CD8-positive, alpha-beta memory T cell (primary cell): ENCODE measurements around the gene PRDM16. TPM values are rescaled to one million over a fixed set of nuclear protein-coding genes. Genes with fewer than 3 reads are reported as not detected.
"Not testable (repeated sequence)": the region's sequence is repeated elsewhere in the genome, so short reads cannot be mapped to it uniquely, and the experiment has no call there.

Experiments used
- CTCF ChIA-PET: fragments of 350-600 bp; sonication (Branson Sonifier 250); formaldehyde crosslinking; loops from one replicate; lab custom pipeline; 2021; ENCODE audit warnings: antibody characterized with exemption; lab: Charles Lee
- POLR2A ChIA-PET: fragments of 350-600 bp; sonication (Branson Sonifier 250); formaldehyde crosslinking; loops from one replicate; lab custom pipeline; 2021; ENCODE audit warnings: antibody characterized with exemption; lab: Charles Lee
- DNase-seq, 5 donors: peaks; one replicate each; pipeline versions ENCODE4 v3.0.0 to v3.0.0-alpha.2; 2020 to 2022; ENCODE audit warnings: mixed read lengths in 1 of 5
- H3K27ac ChIP-seq: one replicate; pipeline ENCODE4 v1.7.0; 2013; ENCODE audit warnings: low read depth, mild to moderate bottlenecking, low read length, moderate library complexity
- H3K27me3 ChIP-seq: 2 replicates; pipeline ENCODE4 v1.7.0; 2013; ENCODE audit warnings: low read length, mild to moderate bottlenecking; ENCODE audit not compliant: insufficient read depth, poor library complexity, severe bottlenecking
- H3K36me3 ChIP-seq: 2 replicates; pipeline ENCODE4 v1.7.0; 2013; ENCODE audit warnings: mild to moderate bottlenecking, low read length, moderate library complexity; ENCODE audit not compliant: insufficient read depth
- H3K4me1 ChIP-seq: 2 replicates; pipeline ENCODE4 v1.7.0; 2013; ENCODE audit warnings: mild to moderate bottlenecking, low read length, moderate library complexity; ENCODE audit not compliant: insufficient read depth
- H3K4me3 ChIP-seq: 2 replicates; pipeline ENCODE4 v1.7.0; 2013; ENCODE audit warnings: mild to moderate bottlenecking, low read length
- H3K9me3 ChIP-seq: 2 replicates; pipeline ENCODE4 v1.7.0; 2013; ENCODE audit warnings: mild to moderate bottlenecking, low read length
- H3K27ac Mint-ChIP-seq, 8 donors: one replicate each; pipeline ENCODE4 v1.8.0; 2020 to 2021; ENCODE audit warnings: mixed read lengths in 8 of 8, mild to moderate bottlenecking in 6 of 8, inconsistent platforms in 3 of 8, moderate library complexity in 3 of 8
- H3K27me3 Mint-ChIP-seq, 2 donors: one replicate each; pipeline ENCODE4 v1.8.0; 2020 to 2021; ENCODE audit warnings: mixed read lengths in 2 of 2, mild to moderate bottlenecking in 1 of 2, moderate library complexity in 1 of 2
- H3K36me3 Mint-ChIP-seq, 3 donors: one replicate each; pipeline ENCODE4 v1.8.0; 2020 to 2021; ENCODE audit warnings: mixed read lengths in 3 of 3, inconsistent platforms in 1 of 3, mild to moderate bottlenecking in 1 of 3
- H3K4me1 Mint-ChIP-seq, 3 donors: one replicate each; pipeline ENCODE4 v1.8.0; 2020 to 2021; ENCODE audit warnings: mixed read lengths in 3 of 3, inconsistent platforms in 1 of 3, mild to moderate bottlenecking in 1 of 3
- H3K4me3 Mint-ChIP-seq, 7 donors: one replicate each; pipeline ENCODE4 v1.8.0; 2020 to 2021; ENCODE audit warnings: mixed read lengths in 7 of 7, mild to moderate bottlenecking in 6 of 7, moderate library complexity in 4 of 7, inconsistent platforms in 2 of 7
- H3K9me3 Mint-ChIP-seq, 5 donors: one replicate each; pipeline ENCODE4 v1.8.0; 2020 to 2022; ENCODE audit warnings: mixed read lengths in 5 of 5, mild to moderate bottlenecking in 3 of 5, moderate library complexity in 2 of 5, inconsistent platforms in 1 of 5
- polyA plus RNA-seq: library from polyadenylated mRNA; unstranded; fragments of 300-500 nt; fragmentation: Illumina TruSeq; gene quantifications from one replicate; pipeline ENCODE4 v1.2.3, GENCODE V29; 2021
- total RNA-seq, 2 experiments: library from RNA; stranded (reverse); gene quantifications; one replicate each; pipeline ENCODE4 v1.2.3, GENCODE V29; 2021

Gene PRDM16
- total and polyA plus RNA-seq, 3 experiments from 2014 or later: not detected

DNA sequence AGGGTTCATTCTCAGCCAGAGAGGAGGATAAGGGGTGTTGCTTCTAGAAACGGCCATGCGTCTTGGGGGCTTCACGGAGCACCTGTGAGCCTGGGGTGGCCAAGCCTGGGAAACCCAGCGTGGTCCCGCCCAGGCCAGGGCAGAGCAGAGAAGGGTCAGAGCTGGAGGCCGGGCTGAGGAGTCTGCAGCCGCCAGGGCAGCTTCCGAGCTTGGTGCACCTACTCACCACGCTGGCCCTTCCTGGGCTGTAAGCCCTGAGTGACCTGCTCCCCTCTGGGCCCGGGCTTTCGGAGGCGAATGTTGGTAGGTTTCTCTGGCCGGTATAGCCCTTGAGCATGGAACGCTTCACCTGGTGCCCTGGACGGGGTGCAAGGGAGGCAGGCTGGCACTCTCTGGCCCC, 215.7 kb downstream of the PRDM16 start:
- H3K36me3 ChIP-seq: no peaks in the 10 kb centered on the region
- H3K27ac Mint-ChIP-seq: no peak overlapping the region
- no peak for DNase-seq
- no peak overlapping the region for H3K4me3 Mint-ChIP-seq
- POLR2A ChIA-PET: no interaction called here
- peaks cover 0 to 3% of the 10 kb centered on the region in 2 donors for H3K27me3 Mint-ChIP-seq
- H3K36me3 Mint-ChIP-seq: no peaks in the 10 kb centered on the region
- H3K4me1 Mint-ChIP-seq: no peaks in the 10 kb centered on the region
- H3K9me3 Mint-ChIP-seq: no peaks in the 10 kb centered on the region
- H3K4me1 ChIP-seq: no peaks in the 10 kb centered on the region
- H3K9me3 ChIP-seq: no peaks in the 10 kb centered on the region
- CTCF ChIA-PET: no interaction called here
- H3K4me3 ChIP-seq: no peak overlapping the region
- H3K27ac ChIP-seq: no peak overlapping the region
- H3K27me3 ChIP-seq: no peaks in the 10 kb centered on the region

DNA sequence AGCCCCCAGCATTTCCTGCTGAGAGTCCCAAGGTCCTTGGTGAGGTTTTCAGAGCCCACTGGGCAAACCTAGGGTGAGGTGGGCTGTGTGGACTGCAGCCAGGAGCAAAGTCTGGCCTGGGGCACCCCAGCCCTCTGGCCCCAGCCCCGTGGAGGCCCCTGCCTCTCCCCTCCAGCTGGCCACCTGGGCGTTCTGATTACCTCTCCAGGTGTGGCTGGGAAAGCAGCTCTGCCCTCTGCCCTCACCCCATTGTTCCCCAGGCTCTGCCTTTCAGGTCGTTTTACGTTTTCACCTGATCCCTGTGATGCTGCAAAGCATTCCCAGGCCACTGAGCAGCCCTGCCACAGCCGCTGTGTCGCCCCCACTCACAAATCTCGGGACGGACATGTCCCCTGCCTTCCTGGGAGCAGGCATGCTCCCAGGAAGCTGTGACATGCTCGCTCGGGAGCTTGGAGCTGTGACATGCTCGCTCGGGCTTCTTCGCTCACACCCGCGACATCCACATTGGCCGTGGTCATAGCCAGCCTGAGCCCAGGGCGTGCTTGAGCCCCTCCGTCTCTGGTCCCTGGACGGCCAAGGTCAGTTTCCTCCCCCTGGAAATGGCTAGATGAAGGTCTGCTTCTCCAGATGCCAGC, 216.2 kb downstream of the PRDM16 start:
- H3K36me3 ChIP-seq: no peaks in the 10 kb centered on the region
- POLR2A ChIA-PET: no interaction called here
- DNase-seq: no peak
- Mint-ChIP-seq H3K4me3 (no peak overlapping the region), H3K9me3 (no peaks in the 10 kb centered on the region), H3K4me1 (no peaks in the 10 kb centered on the region), H3K27me3 (peaks cover 0 to 3% of the 10 kb centered on the region in 2 donors), H3K27ac (no peak overlapping the region), H3K36me3 (no peaks in the 10 kb centered on the region)
- H3K27me3 ChIP-seq: no peaks in the 10 kb centered on the region
- H3K27ac ChIP-seq: no peak overlapping the region
- H3K4me1 ChIP-seq: no peaks in the 10 kb centered on the region
- CTCF ChIA-PET: interaction anchor here (0.6 kb wide), 1 partner anchor 16 kb away, joined by 3 read pairs; no protein-coding TSS in a partner anchor
- H3K9me3 ChIP-seq: no peaks in the 10 kb centered on the region
- H3K4me3 ChIP-seq: no peak overlapping the region

DNA sequence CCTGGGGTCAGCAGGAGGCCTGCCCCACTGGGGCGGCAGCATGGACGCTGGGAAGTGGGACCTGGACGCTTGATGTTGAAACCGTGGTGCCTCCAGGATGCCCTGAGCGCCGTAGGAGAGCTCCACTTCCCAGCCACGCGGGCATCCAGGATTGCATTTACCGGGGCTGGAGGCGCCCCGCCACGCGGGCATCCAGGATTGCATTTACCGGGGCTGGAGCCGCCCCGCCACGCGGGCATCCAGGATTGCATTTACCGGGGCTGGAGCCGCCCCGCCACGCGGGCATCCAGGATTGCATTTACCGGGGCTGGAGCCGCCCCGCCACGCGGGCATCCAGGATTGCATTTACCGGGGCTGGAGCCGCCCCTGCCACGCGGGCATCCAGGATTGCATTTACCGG, 218.1 kb downstream of the PRDM16 start:
- POLR2A ChIA-PET, H3K27ac ChIP-seq, H3K9me3 ChIP-seq, DNase-seq, H3K4me1 Mint-ChIP-seq, H3K9me3 Mint-ChIP-seq, H3K27ac Mint-ChIP-seq, CTCF ChIA-PET, H3K27me3 ChIP-seq, H3K4me1 ChIP-seq, H3K4me3 Mint-ChIP-seq, H3K4me3 ChIP-seq, H3K36me3 ChIP-seq, H3K27me3 Mint-ChIP-seq, H3K36me3 Mint-ChIP-seq: not testable (repeated sequence)

DNA sequence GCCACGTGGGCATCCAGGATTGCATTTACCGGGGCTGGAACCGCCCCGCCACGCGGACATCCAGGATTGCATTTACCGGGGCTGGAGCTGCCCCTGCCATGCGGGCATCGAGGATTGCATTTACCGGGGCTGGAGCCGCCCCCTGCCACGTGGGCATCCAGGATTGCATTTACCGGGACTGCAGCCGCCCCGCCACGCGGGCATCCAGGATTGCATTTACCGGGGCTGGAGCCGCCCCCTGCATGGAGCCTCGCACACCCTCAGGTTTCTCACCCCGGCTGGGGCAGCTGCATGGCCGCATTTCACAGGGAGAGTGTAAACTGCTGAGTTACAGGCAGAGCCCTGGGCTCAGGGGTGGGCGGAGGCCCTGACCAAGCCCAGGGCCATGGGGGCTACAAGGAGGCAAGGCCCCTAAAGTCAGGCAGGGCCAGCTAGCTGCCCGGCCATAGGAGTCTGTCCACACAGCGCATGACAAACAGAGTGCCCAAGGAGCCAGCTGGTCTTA, 218.7 kb downstream of the PRDM16 start:
- Histone ChIP-seq H3K4me3 (no peak overlapping the region), H3K27ac (no peak overlapping the region), H3K36me3 (no peaks in the 10 kb centered on the region), H3K4me1 (no peaks in the 10 kb centered on the region), H3K9me3 (no peaks in the 10 kb centered on the region), H3K27me3 (no peaks in the 10 kb centered on the region)
- DNase-seq: no peak
- H3K4me1 Mint-ChIP-seq: no peaks in the 10 kb centered on the region
- ChIA-PET CTCF (no interaction called here), POLR2A (no interaction called here)
- no peaks in the 10 kb centered on the region for H3K9me3 Mint-ChIP-seq
- H3K36me3 Mint-ChIP-seq: no peaks in the 10 kb centered on the region
- H3K27ac Mint-ChIP-seq: no peak overlapping the region
- peaks cover 0 to 3% of the 10 kb centered on the region in 2 donors for H3K27me3 Mint-ChIP-seq
- H3K4me3 Mint-ChIP-seq: no peak overlapping the region

DNA sequence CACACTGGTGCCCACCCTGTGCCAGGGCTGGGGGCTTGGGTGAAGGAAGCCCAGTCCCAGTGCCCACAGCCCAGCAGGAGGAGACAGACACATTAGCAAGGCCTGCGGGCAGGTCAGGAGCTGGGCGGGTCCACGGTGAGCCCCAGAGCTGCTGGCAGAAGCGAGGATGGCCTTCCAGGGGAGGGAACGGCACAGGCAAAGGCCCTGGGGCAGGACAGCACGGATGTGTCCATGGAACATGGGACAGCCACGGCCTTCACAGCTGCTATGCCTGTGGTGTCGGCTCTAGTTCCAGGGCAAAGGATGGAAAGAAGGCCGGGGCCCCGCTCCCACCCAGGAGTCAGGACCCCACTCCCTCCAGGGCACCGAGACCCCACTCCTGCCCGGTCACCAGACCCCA, 220.5 kb downstream of the PRDM16 start:
- Mint-ChIP-seq H3K4me1 (no peaks in the 10 kb centered on the region), H3K4me3 (no peak overlapping the region), H3K27me3 (no peaks in the 10 kb centered on the region), H3K27ac (no peak overlapping the region), H3K36me3 (no peaks in the 10 kb centered on the region), H3K9me3 (no peaks in the 10 kb centered on the region)
- H3K4me1 ChIP-seq: no peaks in the 10 kb centered on the region
- CTCF ChIA-PET: no interaction called here
- no peaks in the 10 kb centered on the region for H3K36me3 ChIP-seq
- no peak for DNase-seq
- no peaks in the 10 kb centered on the region for H3K9me3 ChIP-seq
- POLR2A ChIA-PET: no interaction called here
- no peaks in the 10 kb centered on the region for H3K27me3 ChIP-seq
- no peak overlapping the region for H3K27ac ChIP-seq
- no peak overlapping the region for H3K4me3 ChIP-seq

DNA sequence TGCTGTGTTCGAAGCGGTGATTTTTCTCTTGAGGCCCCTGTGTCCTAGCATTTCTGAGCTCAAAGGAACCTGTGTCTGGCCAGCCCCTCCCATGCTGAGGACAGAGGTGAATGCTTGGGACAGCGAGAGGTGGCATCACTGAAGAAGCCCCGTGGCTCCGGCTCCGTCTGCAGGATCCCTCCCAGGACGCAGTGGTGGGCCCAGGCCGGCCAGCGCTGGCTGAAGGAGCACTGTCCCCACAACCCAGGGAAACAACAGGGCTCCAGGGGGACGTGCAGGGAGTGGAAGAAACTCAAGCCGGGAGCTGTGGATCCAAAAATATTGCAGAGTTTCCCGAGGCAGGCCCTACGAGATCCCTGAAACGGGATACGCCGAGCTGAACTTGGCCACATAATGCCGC, 221.4 kb downstream of the PRDM16 start:
- ChIA-PET POLR2A (no interaction called here), CTCF (no interaction called here)
- Mint-ChIP-seq H3K9me3 (no peaks in the 10 kb centered on the region), H3K36me3 (no peaks in the 10 kb centered on the region), H3K4me1 (no peaks in the 10 kb centered on the region), H3K27ac (no peak overlapping the region), H3K27me3 (no peaks in the 10 kb centered on the region), H3K4me3 (no peak overlapping the region)
- DNase-seq: no peak
- no peaks in the 10 kb centered on the region for H3K9me3 ChIP-seq
- no peak overlapping the region for H3K4me3 ChIP-seq
- H3K27ac ChIP-seq: no peak overlapping the region
- H3K4me1 ChIP-seq: no peaks in the 10 kb centered on the region
- no peaks in the 10 kb centered on the region for H3K27me3 ChIP-seq
- H3K36me3 ChIP-seq: no peaks in the 10 kb centered on the region

DNA sequence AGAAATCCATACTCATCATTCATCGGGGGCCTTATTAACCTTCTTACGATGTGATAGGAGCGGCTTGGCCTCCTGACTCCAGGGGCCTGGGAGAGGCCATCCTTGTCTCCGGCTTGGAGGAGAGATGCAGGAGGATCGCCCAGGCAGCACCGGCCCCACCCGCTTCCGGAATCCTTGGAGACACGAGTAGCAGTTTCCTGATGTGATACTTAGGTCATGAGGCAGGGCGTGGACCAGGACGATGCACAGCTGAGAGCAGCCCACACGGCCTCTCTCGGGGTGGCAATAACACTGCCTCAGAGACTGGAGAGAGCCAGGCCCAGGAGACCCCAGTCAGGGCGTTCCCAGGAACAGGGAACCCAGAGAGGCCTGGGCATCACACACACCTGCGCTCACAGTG, 221.9 kb downstream of the PRDM16 start:
- Histone ChIP-seq H3K4me1 (no peaks in the 10 kb centered on the region), H3K36me3 (no peaks in the 10 kb centered on the region), H3K9me3 (no peaks in the 10 kb centered on the region), H3K4me3 (no peak overlapping the region), H3K27ac (no peak overlapping the region), H3K27me3 (no peaks in the 10 kb centered on the region)
- Mint-ChIP-seq H3K9me3 (no peaks in the 10 kb centered on the region), H3K4me1 (no peaks in the 10 kb centered on the region), H3K4me3 (no peak overlapping the region), H3K27me3 (no peaks in the 10 kb centered on the region), H3K36me3 (no peaks in the 10 kb centered on the region), H3K27ac (no peak overlapping the region)
- ChIA-PET POLR2A (no interaction called here), CTCF (no interaction called here)
- DNase-seq: no peak

DNA sequence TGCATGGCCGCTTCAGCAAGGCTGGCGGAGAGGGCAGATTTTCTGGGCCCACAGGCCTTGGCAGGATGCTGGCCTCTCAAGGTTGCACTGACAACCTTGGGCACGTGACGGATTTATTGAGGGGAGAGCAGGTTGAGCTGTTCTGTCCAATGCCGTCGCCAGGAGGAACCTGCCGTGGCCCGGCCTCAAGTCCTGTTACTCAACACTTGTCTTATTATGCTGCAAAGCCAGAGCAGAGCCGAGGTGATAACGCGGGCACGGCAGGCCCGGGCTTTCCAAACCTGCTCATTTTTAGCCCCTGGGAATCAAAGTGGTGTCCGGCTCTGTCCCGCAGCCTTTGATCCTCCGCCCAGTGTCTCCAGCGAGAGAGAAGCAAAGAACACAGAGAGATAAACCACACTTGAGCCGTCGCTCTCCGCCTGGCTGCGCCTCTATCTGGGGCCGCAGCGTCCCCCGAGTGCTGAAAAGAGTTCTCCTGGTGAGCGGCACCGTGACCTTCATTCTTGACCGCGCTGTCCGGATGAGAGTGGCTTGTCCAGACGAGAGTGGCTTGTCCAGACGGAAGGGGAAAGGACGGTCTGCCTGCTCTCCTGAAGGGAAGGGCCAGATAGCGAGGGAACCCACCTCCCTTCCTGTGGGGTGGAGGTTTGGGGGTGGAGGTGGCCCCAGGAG, 223.2 kb downstream of the PRDM16 start:
- Histone ChIP-seq H3K4me3 (no peak overlapping the region), H3K36me3 (no peaks in the 10 kb centered on the region), H3K27ac (no peak overlapping the region), H3K27me3 (no peaks in the 10 kb centered on the region), H3K4me1 (no peaks in the 10 kb centered on the region), H3K9me3 (no peaks in the 10 kb centered on the region)
- Mint-ChIP-seq H3K4me1 (no peaks in the 10 kb centered on the region), H3K27ac (no peak overlapping the region), H3K4me3 (no peak overlapping the region), H3K27me3 (no peaks in the 10 kb centered on the region), H3K36me3 (no peaks in the 10 kb centered on the region), H3K9me3 (no peaks in the 10 kb centered on the region)
- ChIA-PET CTCF (no interaction called here), POLR2A (no interaction called here)
- no peak for DNase-seq
